GM12891 (cell line): Measurements from ENCODE around the gene MSH6.

Experiments used
- PAX5 ChIP-seq: IDR thresholded peaks from 2 replicates; pipeline ENCODE4 v1.6.1; 2011; ENCODE audit warnings: low read length, moderate library complexity, mild to moderate bottlenecking; ENCODE audit not compliant: insufficient read depth, severe bottlenecking
- POLR2A ChIP-seq: IDR thresholded peaks from 2 replicates; pipeline ENCODE4 v1.6.1; 2011; ENCODE audit warnings: low read depth, low read length, control low read depth
- POLR2AphosphoS5 ChIP-seq: IDR thresholded peaks from 2 replicates; pipeline ENCODE4 v1.6.1; 2011; ENCODE audit warnings: low read depth, low read length, control low read depth
- POU2F2 ChIP-seq: IDR thresholded peaks from 2 replicates; pipeline ENCODE4 v1.6.1; 2011; ENCODE audit warnings: low read depth, mild to moderate bottlenecking, control low read depth, low read length, moderate library complexity
- SPI1 ChIP-seq: IDR thresholded peaks from 2 replicates; pipeline ENCODE4 v1.6.1; 2011; ENCODE audit warnings: low read depth, low read length, control low read depth
- TAF1 ChIP-seq: IDR thresholded peaks from 2 replicates; pipeline ENCODE4 v1.6.1; 2011; ENCODE audit warnings: low read depth, low read length, control low read depth

DNA sequence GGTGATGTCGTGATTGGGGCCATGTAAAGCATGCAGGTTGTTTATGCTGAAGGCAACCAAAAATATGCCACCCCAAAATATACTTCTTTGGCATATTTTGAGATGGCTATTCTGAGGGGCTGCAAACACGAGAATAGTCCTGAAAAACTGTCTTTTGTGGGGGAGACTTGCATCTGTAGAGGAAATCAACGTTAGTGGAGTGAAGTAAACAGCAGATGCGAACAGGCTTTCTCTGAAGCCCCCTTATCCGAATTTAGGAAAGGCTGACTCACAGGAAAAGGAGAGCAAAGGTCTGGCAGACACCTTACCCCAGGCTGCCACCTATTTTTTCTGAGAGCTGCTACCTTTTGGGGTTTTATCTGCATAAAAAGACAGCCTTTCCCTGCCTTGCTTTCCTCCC is 44.6 kb upstream of the MSH6 start:
- TF ChIP-seq POLR2A = no peak
- TF ChIP-seq POLR2AphosphoS5 = no peak
- TF ChIP-seq TAF1 = no peak
- TF ChIP-seq SPI1 = no peak
- no peak for TF ChIP-seq PAX5
- no peak for TF ChIP-seq POU2F2
